Esophagus muscularis mucosa (tissue), 3 donors: ENCODE measurements around the gene SLC27A3.

Source experiments
- POLR2A ChIP-seq: fragments of 450-650 bp; IDR thresholded peaks from one replicate; pipeline ENCODE4 v1.6.1; 2017; ENCODE audit warnings: antibody characterized with exemption, moderate library complexity, mild to moderate bottlenecking, low read depth
- TF ChIP-seq, protein P1 (sequence below), 3 experiments: fragments of 200-600 bp in 2 of 3; fragments of 450-650 bp in 1 of 3; sonication (generic) in 2 of 3; IDR thresholded peaks; one replicate each; pipeline ENCODE4 v1.5.1; 2017 to 2019; ENCODE audit warnings: antibody characterized with exemption in 3 of 3, mild to moderate bottlenecking in 2 of 3, moderate library complexity in 1 of 3

GRCh38 chr1:153777648-153778047, 2.4 kb downstream of the SLC27A3 start:
- TF ChIP-seq, protein P1, sequence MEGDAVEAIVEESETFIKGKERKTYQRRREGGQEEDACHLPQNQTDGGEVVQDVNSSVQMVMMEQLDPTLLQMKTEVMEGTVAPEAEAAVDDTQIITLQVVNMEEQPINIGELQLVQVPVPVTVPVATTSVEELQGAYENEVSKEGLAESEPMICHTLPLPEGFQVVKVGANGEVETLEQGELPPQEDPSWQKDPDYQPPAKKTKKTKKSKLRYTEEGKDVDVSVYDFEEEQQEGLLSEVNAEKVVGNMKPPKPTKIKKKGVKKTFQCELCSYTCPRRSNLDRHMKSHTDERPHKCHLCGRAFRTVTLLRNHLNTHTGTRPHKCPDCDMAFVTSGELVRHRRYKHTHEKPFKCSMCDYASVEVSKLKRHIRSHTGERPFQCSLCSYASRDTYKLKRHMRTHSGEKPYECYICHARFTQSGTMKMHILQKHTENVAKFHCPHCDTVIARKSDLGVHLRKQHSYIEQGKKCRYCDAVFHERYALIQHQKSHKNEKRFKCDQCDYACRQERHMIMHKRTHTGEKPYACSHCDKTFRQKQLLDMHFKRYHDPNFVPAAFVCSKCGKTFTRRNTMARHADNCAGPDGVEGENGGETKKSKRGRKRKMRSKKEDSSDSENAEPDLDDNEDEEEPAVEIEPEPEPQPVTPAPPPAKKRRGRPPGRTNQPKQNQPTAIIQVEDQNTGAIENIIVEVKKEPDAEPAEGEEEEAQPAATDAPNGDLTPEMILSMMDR (IDR thresholded peaks at IDR 0.05) = no peak
- no peak for TF ChIP-seq POLR2A
